ENCODE measurements around the gene PNMA1. TPM values are rescaled to one million over a fixed set of nuclear protein-coding genes. Genes with fewer than 3 reads are reported as not detected.

Gene PNMA1
- total and polyA plus RNA-seq, 9 of the 15 experiments (the other 6 are each of a cell fraction or from before 2014, with no cell fraction given): 1.7 to 26.4 (median 8.7) TPM

DNA sequence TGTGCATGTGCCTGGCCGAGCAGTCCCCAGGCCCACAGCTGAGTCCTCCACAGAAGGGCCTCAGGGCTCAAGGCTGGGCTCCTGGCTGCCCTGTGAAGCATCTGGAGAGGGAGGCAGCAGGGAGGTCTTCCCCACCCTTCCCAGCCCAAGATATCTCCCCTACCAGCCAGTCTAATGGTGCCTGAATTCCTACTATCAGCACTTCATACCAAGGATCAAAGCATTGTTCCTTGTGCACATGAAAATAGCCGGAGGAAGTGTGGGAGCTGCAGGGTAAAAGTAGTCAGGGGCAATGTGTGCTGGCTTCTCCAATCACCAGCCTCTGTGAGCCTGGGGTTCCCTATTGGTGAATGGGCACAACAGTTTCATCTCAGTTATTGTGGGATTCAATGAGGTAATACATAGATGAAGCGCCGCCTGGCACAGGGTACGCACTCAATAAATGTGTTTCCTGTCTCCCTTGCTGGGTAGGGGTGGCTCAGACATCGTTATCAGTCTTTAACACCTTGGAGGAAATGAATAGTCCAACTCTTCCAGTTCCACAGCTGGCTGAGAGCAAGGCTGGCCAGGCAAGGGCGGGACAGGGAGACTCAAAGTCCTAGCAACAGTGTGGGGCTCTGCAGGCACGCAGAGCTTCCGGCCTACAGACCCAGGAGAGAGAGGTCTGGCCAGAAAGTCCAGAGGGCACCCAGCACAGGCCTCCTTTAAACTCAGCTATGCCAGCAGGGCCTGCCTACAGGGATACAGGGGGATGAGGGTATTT lies 39.1 kb upstream of the PNMA1 start (continued):
- no peak for TF ChIP-seq ZFP91 (CRISPR knock-in tag; IDR thresholded peaks at IDR 0.05)
- no peak for TF ChIP-seq SIRT6 (IDR thresholded peaks at IDR 0.05; ENCODE audit: low read depth, low read length)
- TF ChIP-seq NFXL1 (CRISPR knock-in tag; IDR thresholded peaks at IDR 0.05): no peak
- TF ChIP-seq ZNF830 (CRISPR knock-in tag; IDR thresholded peaks at IDR 0.05): no peak
- no peak for TF ChIP-seq NR1H2 (CRISPR knock-in tag; IDR thresholded peaks at IDR 0.05)
- TF ChIP-seq PCBP2 (IDR thresholded peaks at IDR 0.05; ENCODE audit: low read depth, low read length, poor library complexity, severe bottlenecking): no peak
- no peak for TF ChIP-seq IRF2 (CRISPR knock-in tag; IDR thresholded peaks at IDR 0.05)
- TF ChIP-seq, protein P1, sequence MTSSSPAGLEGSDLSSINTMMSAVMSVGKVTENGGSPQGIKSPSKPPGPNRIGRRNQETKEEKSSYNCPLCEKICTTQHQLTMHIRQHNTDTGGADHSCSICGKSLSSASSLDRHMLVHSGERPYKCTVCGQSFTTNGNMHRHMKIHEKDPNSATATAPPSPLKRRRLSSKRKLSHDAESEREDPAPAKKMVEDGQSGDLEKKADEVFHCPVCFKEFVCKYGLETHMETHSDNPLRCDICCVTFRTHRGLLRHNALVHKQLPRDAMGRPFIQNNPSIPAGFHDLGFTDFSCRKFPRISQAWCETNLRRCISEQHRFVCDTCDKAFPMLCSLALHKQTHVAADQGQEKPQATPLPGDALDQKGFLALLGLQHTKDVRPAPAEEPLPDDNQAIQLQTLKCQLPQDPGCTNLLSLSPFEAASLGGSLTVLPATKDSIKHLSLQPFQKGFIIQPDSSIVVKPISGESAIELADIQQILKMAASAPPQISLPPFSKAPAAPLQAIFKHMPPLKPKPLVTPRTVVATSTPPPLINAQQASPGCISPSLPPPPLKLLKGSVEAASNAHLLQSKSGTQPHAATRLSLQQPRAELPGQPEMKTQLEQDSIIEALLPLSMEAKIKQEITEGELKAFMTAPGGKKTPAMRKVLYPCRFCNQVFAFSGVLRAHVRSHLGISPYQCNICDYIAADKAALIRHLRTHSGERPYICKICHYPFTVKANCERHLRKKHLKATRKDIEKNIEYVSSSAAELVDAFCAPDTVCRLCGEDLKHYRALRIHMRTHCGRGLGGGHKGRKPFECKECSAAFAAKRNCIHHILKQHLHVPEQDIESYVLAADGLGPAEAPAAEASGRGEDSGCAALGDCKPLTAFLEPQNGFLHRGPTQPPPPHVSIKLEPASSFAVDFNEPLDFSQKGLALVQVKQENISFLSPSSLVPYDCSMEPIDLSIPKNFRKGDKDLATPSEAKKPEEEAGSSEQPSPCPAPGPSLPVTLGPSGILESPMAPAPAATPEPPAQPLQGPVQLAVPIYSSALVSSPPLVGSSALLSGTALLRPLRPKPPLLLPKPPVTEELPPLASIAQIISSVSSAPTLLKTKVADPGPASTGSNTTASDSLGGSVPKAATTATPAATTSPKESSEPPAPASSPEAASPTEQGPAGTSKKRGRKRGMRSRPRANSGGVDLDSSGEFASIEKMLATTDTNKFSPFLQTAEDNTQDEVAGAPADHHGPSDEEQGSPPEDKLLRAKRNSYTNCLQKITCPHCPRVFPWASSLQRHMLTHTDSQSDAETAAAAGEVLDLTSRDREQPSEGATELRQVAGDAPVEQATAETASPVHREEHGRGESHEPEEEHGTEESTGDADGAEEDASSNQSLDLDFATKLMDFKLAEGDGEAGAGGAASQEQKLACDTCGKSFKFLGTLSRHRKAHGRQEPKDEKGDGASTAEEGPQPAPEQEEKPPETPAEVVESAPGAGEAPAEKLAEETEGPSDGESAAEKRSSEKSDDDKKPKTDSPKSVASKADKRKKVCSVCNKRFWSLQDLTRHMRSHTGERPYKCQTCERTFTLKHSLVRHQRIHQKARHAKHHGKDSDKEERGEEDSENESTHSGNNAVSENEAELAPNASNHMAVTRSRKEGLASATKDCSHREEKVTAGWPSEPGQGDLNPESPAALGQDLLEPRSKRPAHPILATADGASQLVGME (CRISPR knock-in tag; IDR thresholded peaks at IDR 0.05): no peak
- no peak for TF ChIP-seq MTF1 (CRISPR knock-in tag; IDR thresholded peaks at IDR 0.05; ENCODE audit: borderline replicate concordance)
- no peak for TF ChIP-seq ZNF696 (CRISPR knock-in tag; conservative IDR thresholded peaks at IDR 0.05)
- TF ChIP-seq, protein P2, sequence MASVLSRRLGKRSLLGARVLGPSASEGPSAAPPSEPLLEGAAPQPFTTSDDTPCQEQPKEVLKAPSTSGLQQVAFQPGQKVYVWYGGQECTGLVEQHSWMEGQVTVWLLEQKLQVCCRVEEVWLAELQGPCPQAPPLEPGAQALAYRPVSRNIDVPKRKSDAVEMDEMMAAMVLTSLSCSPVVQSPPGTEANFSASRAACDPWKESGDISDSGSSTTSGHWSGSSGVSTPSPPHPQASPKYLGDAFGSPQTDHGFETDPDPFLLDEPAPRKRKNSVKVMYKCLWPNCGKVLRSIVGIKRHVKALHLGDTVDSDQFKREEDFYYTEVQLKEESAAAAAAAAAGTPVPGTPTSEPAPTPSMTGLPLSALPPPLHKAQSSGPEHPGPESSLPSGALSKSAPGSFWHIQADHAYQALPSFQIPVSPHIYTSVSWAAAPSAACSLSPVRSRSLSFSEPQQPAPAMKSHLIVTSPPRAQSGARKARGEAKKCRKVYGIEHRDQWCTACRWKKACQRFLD (CRISPR knock-in tag; IDR thresholded peaks at IDR 0.05): peak; percentile 87
- no peak for TF ChIP-seq YY1 (IDR thresholded peaks at IDR 0.05; ENCODE audit: borderline replicate concordance in 1 of 3, control insufficient read depth in 1 of 3, extremely low read depth in 1 of 3, insufficient read depth in 3 of 3, insufficient read length in 1 of 3, insufficient replicate concordance in 2 of 3, low read depth in 1 of 3, low read length in 2 of 3)
- no peak for TF ChIP-seq ESRRB (CRISPR knock-in tag; IDR thresholded peaks at IDR 0.05; ENCODE audit: borderline replicate concordance)
- no peak for TF ChIP-seq ZBED1 (IDR thresholded peaks at IDR 0.05)
- peak; percentile 36; the same call in 1 of the 2 replicates for TF ChIP-seq VEZF1 (CRISPR knock-in tag; IDR thresholded peaks at IDR 0.05)
- TF ChIP-seq MIER1 (IDR thresholded peaks at IDR 0.05; ENCODE audit: low read depth): no peak
